Measurements from ENCODE around the gene RNF5.

RNF5 gene

GRCh38 chr6:32196682-32197616 lies 18.7 kb downstream of the RNF5 start:
- peaks cover 38% of the 10 kb centered on the region for H3K4me1 Mint-ChIP-seq
- no peaks in the 10 kb centered on the region for H3K27me3 Mint-ChIP-seq (ENCODE audit: low read depth)
- H3K9me3 Mint-ChIP-seq, result no peaks in the 10 kb centered on the region
- peak overlapping the region; percentile 99 to 100 (median 100) for H3K27ac Mint-ChIP-seq
- H3K36me3 Mint-ChIP-seq (ENCODE audit: low read depth), result no peaks in the 10 kb centered on the region
- peak overlapping the region; percentile 97 to 99 (median 98) for H3K4me3 Mint-ChIP-seq
- TF ChIP-seq, protein P1, sequence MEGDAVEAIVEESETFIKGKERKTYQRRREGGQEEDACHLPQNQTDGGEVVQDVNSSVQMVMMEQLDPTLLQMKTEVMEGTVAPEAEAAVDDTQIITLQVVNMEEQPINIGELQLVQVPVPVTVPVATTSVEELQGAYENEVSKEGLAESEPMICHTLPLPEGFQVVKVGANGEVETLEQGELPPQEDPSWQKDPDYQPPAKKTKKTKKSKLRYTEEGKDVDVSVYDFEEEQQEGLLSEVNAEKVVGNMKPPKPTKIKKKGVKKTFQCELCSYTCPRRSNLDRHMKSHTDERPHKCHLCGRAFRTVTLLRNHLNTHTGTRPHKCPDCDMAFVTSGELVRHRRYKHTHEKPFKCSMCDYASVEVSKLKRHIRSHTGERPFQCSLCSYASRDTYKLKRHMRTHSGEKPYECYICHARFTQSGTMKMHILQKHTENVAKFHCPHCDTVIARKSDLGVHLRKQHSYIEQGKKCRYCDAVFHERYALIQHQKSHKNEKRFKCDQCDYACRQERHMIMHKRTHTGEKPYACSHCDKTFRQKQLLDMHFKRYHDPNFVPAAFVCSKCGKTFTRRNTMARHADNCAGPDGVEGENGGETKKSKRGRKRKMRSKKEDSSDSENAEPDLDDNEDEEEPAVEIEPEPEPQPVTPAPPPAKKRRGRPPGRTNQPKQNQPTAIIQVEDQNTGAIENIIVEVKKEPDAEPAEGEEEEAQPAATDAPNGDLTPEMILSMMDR (IDR thresholded peaks at IDR 0.05; ENCODE audit: unreplicated experiment in 3 of 3), result no peak

- Mint-ChIP-seq H3K4me3 (peak overlapping the region; percentile 41 to 51 (median 41)), H3K27me3 (ENCODE audit: low read depth) (no peaks in the 10 kb centered on the region), H3K27ac (peak overlapping the region; percentile 22 to 100 (median 99)), H3K4me1 (peaks cover 38% of the 10 kb centered on the region), H3K9me3 (no peaks in the 10 kb centered on the region), H3K36me3 (ENCODE audit: low read depth) (no peaks in the 10 kb centered on the region)
- TF ChIP-seq, protein P1 (IDR thresholded peaks at IDR 0.05; ENCODE audit: unreplicated experiment in 3 of 3), result no peak
Observed at GRCh38 chr6:32198345-32198696, 20.1 kb downstream of the RNF5 start.

- Mint-ChIP-seq H3K36me3 (ENCODE audit: low read depth) (no peaks in the 10 kb centered on the region), H3K9me3 (no peaks in the 10 kb centered on the region), H3K4me3 (peak overlapping the region in 2 of 3 experiments; percentile 41 to 51), H3K27ac (peak overlapping the region in 2 of 3 experiments; percentile 99 to 100), H3K27me3 (ENCODE audit: low read depth) (no peaks in the 10 kb centered on the region), H3K4me1 (peaks cover 36% of the 10 kb centered on the region)
- TF ChIP-seq, protein P1 (IDR thresholded peaks at IDR 0.05; ENCODE audit: unreplicated experiment in 3 of 3), result no peak
Observed at GRCh38 chr6:32198866-32199265, 20.7 kb downstream of the RNF5 start.

- peaks cover 26% of the 10 kb centered on the region for H3K4me1 Mint-ChIP-seq
- no peaks in the 10 kb centered on the region for H3K36me3 Mint-ChIP-seq (ENCODE audit: low read depth)
- peak overlapping the region in 1 of 3 experiments; percentile 7 for H3K27ac Mint-ChIP-seq
- peaks cover 11% of the 10 kb centered on the region for H3K27me3 Mint-ChIP-seq (ENCODE audit: low read depth)
- TF ChIP-seq, protein P1 (IDR thresholded peaks at IDR 0.05; ENCODE audit: unreplicated experiment in 3 of 3), result no peak
- H3K9me3 Mint-ChIP-seq, result no peaks in the 10 kb centered on the region
- H3K4me3 Mint-ChIP-seq, result no peak overlapping the region
Observed at GRCh38 chr6:32200711-32201475, 22.7 kb downstream of the RNF5 start.

DNA sequence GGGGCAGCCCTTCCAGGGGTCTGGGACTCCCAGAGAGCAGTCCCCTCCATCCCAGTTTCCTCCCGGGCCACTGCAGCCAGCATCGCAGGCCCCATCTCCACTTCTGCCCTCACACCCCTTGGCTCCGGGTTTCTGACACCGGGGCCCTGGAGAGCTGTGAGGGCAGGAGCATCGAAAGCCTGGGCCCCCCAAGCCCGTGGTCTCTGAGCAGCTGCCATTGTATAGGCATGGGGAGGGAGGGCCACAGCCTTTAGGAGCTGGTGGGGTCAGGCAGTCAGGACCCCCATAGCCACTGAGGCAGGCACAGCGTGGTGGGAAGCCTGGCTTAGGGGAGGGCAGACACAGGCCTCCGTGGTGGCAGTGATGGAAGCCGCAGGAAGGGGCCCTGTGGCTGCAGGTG lies 24.0 kb downstream of the RNF5 start:
- peaks cover 18% of the 10 kb centered on the region for H3K4me1 Mint-ChIP-seq
- TF ChIP-seq, protein P1 (IDR thresholded peaks at IDR 0.05; ENCODE audit: unreplicated experiment in 3 of 3), result no peak
- H3K36me3 Mint-ChIP-seq (ENCODE audit: low read depth), result no peaks in the 10 kb centered on the region
- H3K27me3 Mint-ChIP-seq (ENCODE audit: low read depth), result peaks cover 14% of the 10 kb centered on the region
- no peaks in the 10 kb centered on the region for H3K9me3 Mint-ChIP-seq
- H3K4me3 Mint-ChIP-seq, result no peak overlapping the region
- no peak overlapping the region for H3K27ac Mint-ChIP-seq

Measured in nephron (organoid).